Measurements from ENCODE around the gene SERPINA6.

GRCh38 chr14:94345344-94346064, 22.4 kb upstream of the SERPINA6 start:
- TF ChIP-seq CTCF (conservative IDR thresholded peaks at IDR 0.05; ENCODE audit: low read length) (no peak), EZH2phosphoT487 (IDR thresholded peaks at IDR 0.05; ENCODE audit: borderline replicate concordance) (no peak)
